ENCODE data around the gene C22orf42.

DNA sequence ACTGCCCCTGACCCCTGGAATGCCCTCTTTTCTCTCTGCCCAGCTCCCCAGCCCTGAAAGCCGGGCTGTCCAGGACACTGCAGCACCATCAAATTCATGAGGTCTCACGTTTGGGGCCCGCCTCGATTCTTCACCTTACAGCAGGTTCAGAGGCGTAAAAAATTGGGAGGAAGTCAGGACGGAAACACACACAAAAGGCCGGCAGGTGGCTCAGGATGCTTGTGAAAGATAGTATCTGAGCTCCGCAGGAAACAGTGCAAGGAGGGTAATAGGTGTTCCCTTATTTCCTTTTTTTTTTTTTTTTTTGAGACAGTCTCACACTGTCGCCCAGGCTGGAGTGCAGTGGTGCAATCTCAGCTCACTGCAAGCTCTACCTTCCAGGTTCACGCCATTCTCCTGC is 41.6 kb upstream of the C22orf42 start:
- TF ChIP-seq, protein P1, sequence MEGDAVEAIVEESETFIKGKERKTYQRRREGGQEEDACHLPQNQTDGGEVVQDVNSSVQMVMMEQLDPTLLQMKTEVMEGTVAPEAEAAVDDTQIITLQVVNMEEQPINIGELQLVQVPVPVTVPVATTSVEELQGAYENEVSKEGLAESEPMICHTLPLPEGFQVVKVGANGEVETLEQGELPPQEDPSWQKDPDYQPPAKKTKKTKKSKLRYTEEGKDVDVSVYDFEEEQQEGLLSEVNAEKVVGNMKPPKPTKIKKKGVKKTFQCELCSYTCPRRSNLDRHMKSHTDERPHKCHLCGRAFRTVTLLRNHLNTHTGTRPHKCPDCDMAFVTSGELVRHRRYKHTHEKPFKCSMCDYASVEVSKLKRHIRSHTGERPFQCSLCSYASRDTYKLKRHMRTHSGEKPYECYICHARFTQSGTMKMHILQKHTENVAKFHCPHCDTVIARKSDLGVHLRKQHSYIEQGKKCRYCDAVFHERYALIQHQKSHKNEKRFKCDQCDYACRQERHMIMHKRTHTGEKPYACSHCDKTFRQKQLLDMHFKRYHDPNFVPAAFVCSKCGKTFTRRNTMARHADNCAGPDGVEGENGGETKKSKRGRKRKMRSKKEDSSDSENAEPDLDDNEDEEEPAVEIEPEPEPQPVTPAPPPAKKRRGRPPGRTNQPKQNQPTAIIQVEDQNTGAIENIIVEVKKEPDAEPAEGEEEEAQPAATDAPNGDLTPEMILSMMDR (IDR thresholded peaks at IDR 0.05), result no peak
- TF ChIP-seq POLR2A (IDR thresholded peaks at IDR 0.05), result no peak
